ENCODE results near the gene LXN.

LXN gene

DNA sequence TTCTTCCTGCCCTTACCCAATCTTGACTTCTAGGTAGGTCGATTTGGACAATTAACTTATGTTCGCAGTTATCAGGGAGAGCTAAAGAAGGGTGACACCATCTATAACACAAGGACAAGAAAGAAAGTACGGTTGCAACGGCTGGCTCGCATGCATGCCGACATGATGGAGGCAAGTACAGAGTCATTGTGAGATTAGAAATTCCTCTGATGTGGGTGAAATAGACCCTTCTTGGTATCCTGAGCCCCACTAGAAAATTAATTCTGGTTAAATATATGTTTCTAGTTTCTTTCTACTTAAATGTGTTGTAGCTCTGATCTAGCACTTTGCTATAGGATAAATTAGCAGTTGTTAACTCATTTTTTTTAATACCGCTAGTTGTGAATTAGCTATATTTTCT, 13.6 kb downstream of the LXN start:
- H3K27ac ChIP-seq, result no peak overlapping the region
- no peak overlapping the region for H3K4me3 ChIP-seq
- TF ChIP-seq, protein P1, sequence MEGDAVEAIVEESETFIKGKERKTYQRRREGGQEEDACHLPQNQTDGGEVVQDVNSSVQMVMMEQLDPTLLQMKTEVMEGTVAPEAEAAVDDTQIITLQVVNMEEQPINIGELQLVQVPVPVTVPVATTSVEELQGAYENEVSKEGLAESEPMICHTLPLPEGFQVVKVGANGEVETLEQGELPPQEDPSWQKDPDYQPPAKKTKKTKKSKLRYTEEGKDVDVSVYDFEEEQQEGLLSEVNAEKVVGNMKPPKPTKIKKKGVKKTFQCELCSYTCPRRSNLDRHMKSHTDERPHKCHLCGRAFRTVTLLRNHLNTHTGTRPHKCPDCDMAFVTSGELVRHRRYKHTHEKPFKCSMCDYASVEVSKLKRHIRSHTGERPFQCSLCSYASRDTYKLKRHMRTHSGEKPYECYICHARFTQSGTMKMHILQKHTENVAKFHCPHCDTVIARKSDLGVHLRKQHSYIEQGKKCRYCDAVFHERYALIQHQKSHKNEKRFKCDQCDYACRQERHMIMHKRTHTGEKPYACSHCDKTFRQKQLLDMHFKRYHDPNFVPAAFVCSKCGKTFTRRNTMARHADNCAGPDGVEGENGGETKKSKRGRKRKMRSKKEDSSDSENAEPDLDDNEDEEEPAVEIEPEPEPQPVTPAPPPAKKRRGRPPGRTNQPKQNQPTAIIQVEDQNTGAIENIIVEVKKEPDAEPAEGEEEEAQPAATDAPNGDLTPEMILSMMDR (IDR thresholded peaks at IDR 0.05), result no peak
- no peak for DNase-seq (ENCODE audit: low spot score)

DNA sequence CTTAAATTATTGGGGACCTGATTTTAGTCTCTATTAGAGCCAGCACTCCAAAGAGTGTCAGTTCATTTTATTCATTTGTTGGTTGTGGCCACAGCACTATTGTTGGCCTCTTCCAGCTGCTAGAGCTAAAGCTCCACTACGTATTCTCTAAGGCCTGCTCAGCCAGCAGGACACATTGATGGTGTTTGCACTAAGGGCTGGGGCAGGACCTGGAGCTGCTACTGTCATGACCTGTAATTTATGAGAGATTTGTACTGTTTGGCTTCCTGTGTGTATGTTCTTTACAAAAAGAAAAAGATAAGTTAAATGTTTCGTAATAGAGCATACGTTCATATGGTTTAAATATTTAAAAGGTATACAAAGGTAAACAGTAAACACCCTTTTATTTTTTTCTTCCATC, 20.0 kb downstream of the LXN start:
- no peak overlapping the region for H3K4me3 ChIP-seq
- H3K27ac ChIP-seq, result no peak overlapping the region
- TF ChIP-seq, protein P1 (IDR thresholded peaks at IDR 0.05), result no peak
- DNase-seq (ENCODE audit: low spot score), result no peak

DNA sequence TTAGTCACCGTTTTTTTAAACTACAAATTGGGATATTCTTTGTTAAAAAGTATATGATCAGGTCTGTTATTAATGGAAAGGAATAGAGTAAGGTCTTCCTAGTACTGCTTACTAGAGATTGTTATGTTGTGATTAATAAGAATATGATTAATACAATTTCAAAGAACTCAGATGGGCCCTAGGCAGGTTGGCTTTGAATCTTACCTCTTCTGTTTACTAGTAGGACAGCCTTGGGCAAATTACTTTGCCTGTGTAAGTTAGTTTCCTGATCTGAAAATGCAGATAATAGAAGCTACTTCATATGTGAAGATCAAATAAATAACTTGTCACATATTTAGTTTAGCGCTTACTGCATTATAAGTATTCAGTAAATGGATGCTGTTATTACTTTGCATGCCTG, 21.3 kb downstream of the LXN start:
- DNase-seq (ENCODE audit: low spot score), result no peak
- Histone ChIP-seq H3K4me3 (no peak overlapping the region), H3K27ac (no peak overlapping the region)
- TF ChIP-seq, protein P1 (IDR thresholded peaks at IDR 0.05), result no peak

DNA sequence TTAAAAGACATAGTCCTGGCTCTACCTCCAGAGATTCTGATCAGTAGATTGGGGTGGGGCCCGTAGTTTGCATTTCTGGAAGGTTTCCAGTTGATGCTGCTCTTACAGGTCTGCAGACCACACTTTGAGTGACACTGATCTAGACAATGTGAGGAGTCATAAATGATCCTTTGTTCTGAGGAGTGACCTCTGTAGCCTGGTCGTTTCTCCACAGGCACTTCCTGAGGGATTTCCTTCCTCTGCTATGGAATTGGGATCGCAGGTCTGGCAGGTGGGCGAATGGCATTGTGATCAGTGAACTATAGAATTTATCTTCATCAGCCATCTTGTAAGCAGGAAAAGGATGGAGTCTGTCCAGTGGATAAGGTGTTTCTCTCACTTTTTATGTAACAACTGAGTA, 22.7 kb downstream of the LXN start:
- DNase-seq (ENCODE audit: low spot score), result no peak
- Histone ChIP-seq H3K27ac (no peak overlapping the region), H3K4me3 (no peak overlapping the region)
- TF ChIP-seq, protein P1 (IDR thresholded peaks at IDR 0.05), result no peak

DNA sequence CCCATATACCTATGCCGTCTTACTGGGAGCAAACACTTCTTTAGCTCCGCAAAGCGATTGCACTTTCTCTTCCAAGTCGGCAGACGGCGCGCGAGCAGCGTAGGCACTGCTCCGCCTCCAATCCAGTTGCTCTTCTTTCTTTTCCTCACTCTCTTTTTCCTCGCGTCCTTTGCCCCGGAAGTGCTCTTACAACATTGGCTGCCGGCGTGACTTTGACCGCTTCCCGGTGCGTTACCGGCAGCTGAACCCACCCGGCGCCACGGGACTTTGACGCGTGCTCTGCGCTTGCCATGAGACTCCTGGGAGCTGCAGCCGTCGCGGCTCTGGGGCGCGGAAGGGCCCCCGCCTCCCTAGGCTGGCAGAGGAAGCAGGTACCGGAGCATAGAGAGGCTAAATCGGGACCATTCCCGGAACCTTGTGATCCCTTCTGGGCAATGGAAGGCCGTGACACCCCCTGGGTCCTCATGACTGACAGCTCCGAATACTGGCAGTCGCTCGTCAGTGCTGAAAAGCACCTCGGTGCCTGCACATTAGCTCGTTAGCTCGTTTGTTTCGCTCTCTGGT, 28.0 kb downstream of the LXN start, which contains the start of gene GFM1:
GFM1 (plus strand) TSS at position 183 of the 564 bp plus-strand sequence; CDS start at position 291, 108 bp downstream.
- TF ChIP-seq, protein P1 (IDR thresholded peaks at IDR 0.05), result peak; percentile 66
- peak; percentile 95 for DNase-seq (ENCODE audit: low spot score)
- peak within 1 kb of the TSS; percentile 76 for H3K4me3 ChIP-seq
- peak within 1 kb of the TSS; percentile 82 to 84 for H3K27ac ChIP-seq

DNA sequence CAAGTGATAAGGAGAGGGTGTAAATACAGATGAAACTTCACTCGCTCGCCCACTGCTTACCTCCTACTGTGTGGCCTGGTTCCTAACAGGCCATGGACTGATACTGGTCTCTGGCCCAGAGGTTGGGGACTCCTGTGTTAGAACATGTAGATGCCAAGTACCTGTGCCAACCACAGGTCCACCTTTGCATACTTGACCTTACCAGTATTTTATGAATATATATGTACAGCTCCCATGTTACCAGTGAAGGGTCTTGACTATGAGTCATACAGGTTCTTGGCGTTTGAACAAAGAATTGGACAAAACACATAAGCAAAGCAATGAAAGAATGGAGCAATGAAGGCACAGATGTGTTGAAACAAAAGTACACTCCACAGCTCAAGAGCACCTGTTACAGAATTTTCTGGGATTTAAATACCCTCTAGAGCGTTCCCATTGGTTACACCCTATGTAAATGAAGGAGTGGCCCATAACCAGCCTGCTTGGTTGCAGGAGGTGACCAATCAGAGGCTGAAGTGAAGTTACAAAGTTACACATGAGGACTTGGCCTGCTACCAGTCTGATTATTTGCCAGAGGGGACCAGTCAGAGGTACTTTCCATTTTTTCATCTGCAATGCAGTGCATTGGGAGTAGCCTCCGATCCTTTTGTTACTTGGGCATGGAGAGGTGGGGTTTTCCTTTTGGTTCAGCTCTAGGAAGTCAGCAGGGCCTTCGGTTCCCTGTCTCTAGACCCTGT, 29.8 kb downstream of the LXN start:
- no peak overlapping the region for H3K4me3 ChIP-seq
- TF ChIP-seq, protein P1 (IDR thresholded peaks at IDR 0.05), result no peak
- H3K27ac ChIP-seq, result no peak overlapping the region
- no peak for DNase-seq (ENCODE audit: low spot score)

DNA sequence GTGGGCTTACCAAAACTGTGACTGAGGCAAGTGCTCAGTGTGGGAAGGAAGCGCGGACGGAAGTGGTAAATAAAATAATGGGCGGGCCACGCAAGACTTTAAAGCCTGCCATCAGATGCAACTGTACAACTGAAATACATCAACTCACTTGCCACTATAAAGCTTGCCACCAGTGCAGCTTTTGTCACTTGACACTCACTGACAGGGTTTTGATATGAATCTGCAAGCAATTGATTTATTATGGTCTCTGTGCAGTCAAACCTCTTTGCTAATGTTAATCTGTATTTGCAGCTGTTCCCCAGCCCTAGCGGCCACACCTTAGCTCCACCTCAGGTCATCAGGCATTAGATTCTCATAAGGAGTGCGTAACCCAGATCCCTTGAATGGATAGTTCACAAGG, 30.4 kb downstream of the LXN start:
- no peak overlapping the region for H3K4me3 ChIP-seq
- TF ChIP-seq, protein P1 (IDR thresholded peaks at IDR 0.05), result no peak
- no peak overlapping the region for H3K27ac ChIP-seq
- DNase-seq (ENCODE audit: low spot score), result no peak
